Stimulated activated CD8-positive, alpha-beta memory T cell treated with anti-CD3 and anti-CD28 coated beads, Interleukin-4, amount 100 ng/mL, for 24 hours (primary cell): Measurements from ENCODE around the gene OR8D2.

Experiments
- DNase-seq: peaks from one replicate; pipeline ENCODE4 v3.0.0-alpha.2; 2020; ENCODE audit warnings: low read depth

Gene OR8D2

GRCh38 chr11:124320097-124320496 lies at the start of gene OR8D2:
Gene OR8D2, minus strand, starts transcription at chr11:124320197. Its CDS starts 0 bp downstream, at chr11:124320197.
- no peak for DNase-seq

GRCh38 chr11:124359566-124359965 lies 39.6 kb upstream of the OR8D2 start:
- DNase-seq = no peak

- no peak for DNase-seq
Measured at GRCh38 chr11:124346311-124346955, 26.4 kb upstream of the OR8D2 start.

- no peak for DNase-seq
Measured at GRCh38 chr11:124344346-124344745, 24.3 kb upstream of the OR8D2 start.

GRCh38 chr11:124340142-124340447 lies 20.1 kb upstream of the OR8D2 start:
- no peak for DNase-seq

GRCh38 chr11:124339396-124340141 lies 19.6 kb upstream of the OR8D2 start:
- no peak for DNase-seq

- no peak for DNase-seq
Measured at GRCh38 chr11:124331873-124332272, 11.9 kb upstream of the OR8D2 start.

GRCh38 chr11:124329787-124330478 lies 9.9 kb upstream of the OR8D2 start:
- DNase-seq = no peak

- DNase-seq = no peak
Measured at GRCh38 chr11:124327775-124328174, 7.8 kb upstream of the OR8D2 start.

- no peak for DNase-seq
Measured at GRCh38 chr11:124322356-124322755, 2.4 kb upstream of the OR8D2 start.

GRCh38 chr11:124315052-124315451 lies 4.9 kb downstream of the OR8D2 start:
- no peak for DNase-seq

GRCh38 chr11:124313849-124314248 lies 6.1 kb downstream of the OR8D2 start, which contains the start of gene OR8D1:
Gene OR8D1, minus strand, starts transcription at chr11:124313949. Its CDS starts 3,183 bp downstream, at chr11:124310766.
- DNase-seq = no peak

GRCh38 chr11:124313131-124313530 lies 6.9 kb downstream of the OR8D2 start:
- DNase-seq = no peak

- no peak for DNase-seq
Measured at GRCh38 chr11:124311670-124312069, 8.3 kb downstream of the OR8D2 start.

- DNase-seq = no peak
Measured at GRCh38 chr11:124311269-124311668, 8.7 kb downstream of the OR8D2 start.

GRCh38 chr11:124310721-124311120 lies 9.3 kb downstream of the OR8D2 start:
- DNase-seq = no peak

- no peak for DNase-seq
Measured at GRCh38 chr11:124307093-124307492, 12.9 kb downstream of the OR8D2 start.

- DNase-seq = no peak
Measured at GRCh38 chr11:124302347-124303125, 17.5 kb downstream of the OR8D2 start.

- DNase-seq = no peak
Measured at GRCh38 chr11:124301548-124301947, 18.4 kb downstream of the OR8D2 start.

GRCh38 chr11:124297921-124298320 lies 22.1 kb downstream of the OR8D2 start:
- no peak for DNase-seq

- no peak for DNase-seq
Measured at GRCh38 chr11:124296016-124296415, 24.0 kb downstream of the OR8D2 start.

- no peak for DNase-seq
Measured at GRCh38 chr11:124294687-124295086, 25.3 kb downstream of the OR8D2 start.
